GM23248 (cell line): ENCODE measurements around the gene MMAA.
"Not testable (repeated sequence)": the region's sequence is repeated elsewhere in the genome, so short reads cannot be mapped to it uniquely, and the experiment has no call there.

ENCODE experiments used
- EZH2 ChIP-seq: fragments of 200-600 bp; sonication (generic); IDR thresholded peaks from 2 replicates; pipeline ENCODE4 v1.6.1; 2018; ENCODE audit warnings: antibody characterized with exemption, mild to moderate bottlenecking; ENCODE audit not compliant: insufficient read depth, poor library complexity, severe bottlenecking
- EZH2phosphoT487 ChIP-seq: fragments of 200-600 bp; sonication (generic); IDR thresholded peaks from 2 replicates; pipeline ENCODE4 v1.6.1; 2018; ENCODE audit warnings: antibody characterized with exemption, moderate library complexity, mild to moderate bottlenecking, low read depth; ENCODE audit not compliant: insufficient read depth

DNA sequence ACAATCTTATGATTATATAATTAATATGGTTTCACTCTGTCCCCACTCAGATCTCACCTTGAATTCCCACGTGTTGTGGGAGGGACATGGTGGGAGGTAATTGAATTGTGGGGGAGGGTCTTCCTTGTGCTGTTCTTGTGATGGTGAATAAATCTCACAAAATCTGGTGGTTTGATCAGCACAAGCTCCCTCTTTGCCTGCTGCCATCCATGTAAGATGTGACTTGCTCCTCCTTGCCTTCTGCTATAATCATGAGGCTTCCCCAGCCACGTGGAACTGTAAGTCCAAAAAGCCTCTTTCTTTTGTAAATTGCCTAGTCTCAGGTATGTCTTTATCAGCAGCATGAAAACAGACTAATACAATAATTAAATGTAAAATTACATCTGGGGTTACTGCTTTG, 29.8 kb upstream of the MMAA start:
- not testable (repeated sequence) for TF ChIP-seq EZH2, EZH2phosphoT487
